Kidney glomerular epithelial cell (primary cell): Measurements from ENCODE around the gene ZFP92.

Experiments used
- DNase-seq: peaks from one replicate; lab custom pipeline; 2025; lab: John Stamatoyannopoulos, UW

ZFP92 gene

DNA sequence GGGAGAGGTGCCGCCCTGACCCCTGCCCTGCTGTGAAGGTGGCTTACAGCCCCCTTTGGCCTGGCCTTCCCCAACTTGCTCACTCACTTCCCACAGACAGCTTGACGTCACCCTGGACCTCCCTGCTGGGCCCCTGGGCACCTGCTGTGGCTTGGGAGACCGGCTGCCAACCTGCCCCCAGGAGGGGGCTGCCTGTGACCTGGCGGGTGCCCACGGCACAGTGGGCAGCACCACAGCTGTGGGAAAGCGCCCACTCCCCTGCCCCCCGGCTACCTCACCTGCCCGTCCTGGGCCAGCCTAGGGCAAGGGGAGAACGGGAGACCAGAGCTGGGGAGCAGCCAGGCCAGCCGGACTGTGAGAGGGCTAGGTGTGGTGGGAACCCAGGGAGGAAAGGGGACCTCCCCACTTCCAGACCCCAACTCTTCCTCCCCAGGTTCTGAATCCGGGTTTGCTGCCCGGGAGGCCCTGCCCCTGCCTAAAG is 2.4 kb upstream of the ZFP92 start:
- DNase-seq, result no peak

DNA sequence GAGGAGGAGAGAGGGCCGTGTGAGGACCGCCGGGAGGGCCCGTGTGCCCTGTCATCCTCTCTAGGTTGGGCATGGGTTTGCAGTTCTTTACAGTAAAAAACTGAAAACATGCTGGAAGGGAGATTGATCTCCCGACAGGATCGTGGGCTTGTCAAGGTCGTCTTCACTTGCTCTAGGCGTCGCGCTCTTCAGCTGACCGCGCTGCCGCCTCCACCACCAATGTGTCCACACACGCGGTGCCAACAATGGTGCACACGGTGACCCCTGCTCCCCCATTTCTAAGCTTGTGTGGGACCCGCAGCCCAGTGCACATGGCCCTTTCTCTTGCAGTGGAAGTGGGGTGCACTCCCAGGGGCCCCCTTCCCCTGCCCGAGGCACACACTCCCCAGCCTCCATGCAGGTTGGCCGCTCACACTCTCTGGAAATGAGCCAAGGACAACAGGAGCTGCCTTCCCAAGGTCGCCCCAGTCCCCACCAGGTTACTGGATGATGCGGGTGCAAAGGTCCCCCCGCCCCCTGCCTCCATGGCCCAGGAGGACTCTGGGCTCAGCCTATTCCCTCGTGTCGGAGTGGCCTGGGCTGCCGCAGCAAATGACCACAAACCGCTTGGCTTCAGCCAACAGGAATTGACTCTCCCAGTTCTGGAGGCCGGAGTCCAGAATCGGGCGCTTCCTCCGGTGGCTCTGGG is 1.7 kb upstream of the ZFP92 start:
- DNase-seq, result no peak

GRCh38 chrX:153410373-153410772 is 899 bp upstream of the ZFP92 start:
- DNase-seq, result no peak

GRCh38 chrX:153410888-153411254 is 401 bp upstream of the ZFP92 start:
- no peak for DNase-seq

DNA sequence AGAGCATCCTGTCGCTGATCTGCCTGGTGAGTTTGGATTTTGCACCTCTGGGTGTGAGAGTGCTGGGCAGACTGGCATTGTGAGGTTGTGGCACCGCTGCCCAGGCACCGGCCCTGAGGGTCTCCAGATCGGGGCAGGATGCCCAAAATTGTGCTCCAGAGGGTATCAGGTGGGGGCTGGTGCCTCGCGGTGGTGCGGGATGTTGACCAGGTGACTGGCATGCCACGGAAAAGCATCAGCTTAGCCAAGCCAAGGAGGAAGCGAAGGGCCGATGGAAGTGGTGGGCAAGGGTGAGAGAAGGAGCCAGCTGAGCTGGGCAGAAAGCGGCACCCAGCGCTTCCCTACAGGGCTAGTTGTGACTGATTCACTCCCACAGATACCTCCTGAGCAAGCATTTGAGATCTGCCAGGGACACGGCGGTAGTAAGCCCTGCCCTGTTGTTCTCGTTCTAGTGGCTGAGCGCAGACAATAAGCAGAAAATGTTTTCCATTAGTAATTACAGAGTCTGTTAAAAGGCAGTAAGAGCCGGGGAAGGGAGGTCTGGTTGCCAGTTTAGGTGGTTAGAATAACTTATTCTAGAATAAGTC is 809 bp downstream of the ZFP92 start:
- no peak for DNase-seq

- no peak for DNase-seq
These were observed 1.8 kb downstream of the ZFP92 start for GRCh38 chrX:153412746-153413720.

DNA sequence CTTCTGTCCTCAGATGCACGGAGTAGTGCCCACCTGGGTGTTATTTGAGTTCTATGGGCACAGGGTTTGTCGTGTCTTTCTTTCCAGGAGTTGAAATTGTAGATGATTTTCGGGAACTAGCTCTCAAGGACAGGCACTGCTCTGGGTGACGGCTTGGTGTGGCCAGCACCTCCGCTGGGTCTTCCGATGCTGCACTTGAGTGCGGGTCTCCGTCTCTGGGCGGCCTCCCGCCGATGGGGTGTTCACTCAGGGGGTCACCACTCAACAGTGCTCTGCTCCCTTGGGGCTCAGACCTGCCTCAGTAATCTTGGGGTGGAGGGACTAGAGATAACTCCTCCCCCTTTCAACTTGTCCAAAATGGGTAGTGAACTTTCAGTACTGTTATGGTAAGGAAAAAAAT is 2.5 kb downstream of the ZFP92 start:
- DNase-seq, result no peak

GRCh38 chrX:153414856-153415510 is 3.7 kb downstream of the ZFP92 start:
- DNase-seq, result no peak

DNA sequence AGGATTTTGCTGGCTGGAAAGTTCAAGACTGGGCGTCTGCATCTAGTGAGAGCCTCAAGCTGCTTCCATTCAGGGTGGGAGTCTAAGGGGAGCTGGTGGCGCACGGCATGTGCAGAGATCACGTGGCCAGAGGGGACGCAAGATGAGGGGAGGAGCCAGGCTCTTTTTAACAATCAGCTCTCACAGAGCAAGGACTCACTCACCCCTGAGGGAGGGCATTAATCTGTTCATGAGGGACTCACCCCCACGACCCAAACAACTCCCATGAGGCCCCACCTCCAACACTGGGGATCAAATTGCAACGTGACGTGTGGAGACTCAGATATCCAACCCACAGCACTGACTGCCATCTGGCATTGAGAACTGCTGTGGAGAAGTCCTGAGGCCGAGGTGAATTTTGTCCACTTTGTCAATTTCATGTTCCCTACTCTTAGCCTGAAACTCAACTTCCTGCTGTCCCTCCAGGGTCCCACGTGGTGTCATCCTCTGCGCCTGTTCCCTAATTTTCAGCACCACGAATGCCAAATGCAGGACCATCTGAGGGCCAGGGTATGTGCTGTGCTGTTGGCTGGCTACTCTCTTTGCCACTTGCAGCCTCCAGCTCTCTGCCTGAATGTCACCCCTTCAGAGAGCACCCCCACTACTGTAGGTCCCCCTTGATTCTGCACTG is 5.6 kb downstream of the ZFP92 start:
- DNase-seq, result no peak

DNA sequence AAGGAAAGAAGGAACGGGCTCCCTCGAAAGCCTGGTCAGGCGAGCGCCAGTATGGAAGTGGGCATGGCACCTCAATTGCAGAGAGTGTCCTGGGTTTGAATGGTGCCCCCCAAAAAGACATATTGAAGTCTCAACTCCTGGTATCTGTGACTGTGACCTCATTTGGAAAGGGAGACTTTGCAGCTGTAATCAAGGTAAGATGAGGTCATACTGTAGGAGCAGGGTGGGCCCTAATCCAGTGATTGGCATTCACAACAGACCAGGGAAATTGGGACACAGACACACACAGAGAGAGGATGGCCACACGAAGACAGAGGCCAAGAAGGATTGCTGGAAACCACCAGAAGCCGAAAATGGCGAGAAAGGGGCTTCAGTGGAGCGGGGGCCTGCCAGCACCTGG is 6.4 kb downstream of the ZFP92 start:
- DNase-seq, result no peak

GRCh38 chrX:153420851-153421599 is 9.8 kb downstream of the ZFP92 start:
- DNase-seq, result no peak

DNA sequence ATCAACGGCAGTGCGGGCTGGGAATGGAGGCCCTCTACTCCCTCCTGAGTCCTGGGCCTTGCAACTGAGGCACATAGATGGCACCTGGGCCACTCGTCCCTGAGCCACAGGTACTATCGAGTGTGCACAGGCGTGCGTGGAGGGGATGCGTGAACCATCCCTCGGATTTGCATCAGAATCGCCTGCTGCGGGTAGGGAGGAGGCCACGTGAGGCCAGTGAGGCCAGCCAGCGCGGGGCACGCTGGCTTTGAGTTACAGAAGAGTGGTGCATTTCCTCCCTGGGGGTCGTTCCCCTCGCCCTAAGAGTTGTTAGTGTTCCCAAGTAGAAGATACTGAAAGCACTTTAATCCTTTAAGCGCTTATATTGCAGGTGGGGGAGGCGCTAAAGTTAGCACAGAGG is 10.6 kb downstream of the ZFP92 start:
- no peak for DNase-seq

DNA sequence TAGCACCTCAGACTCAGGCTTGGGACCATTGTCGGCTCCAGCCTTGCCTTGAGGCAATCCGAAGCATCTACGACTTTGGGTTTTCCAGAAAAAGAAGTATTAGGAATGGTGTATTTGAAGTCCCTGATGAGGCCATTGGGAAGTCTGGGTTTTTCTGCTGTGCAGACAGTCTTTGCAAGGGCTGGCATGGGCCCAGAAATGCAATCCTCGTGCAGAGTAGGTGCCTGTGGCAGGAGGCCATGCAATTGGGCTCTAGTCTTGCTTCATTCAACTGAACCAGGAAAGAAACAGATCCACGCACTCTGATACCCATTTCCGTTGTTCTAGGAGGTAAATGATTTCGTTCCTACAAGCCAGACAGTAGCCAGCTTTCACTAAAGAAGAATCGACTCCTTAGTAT is 12.4 kb downstream of the ZFP92 start:
- DNase-seq, result no peak

DNA sequence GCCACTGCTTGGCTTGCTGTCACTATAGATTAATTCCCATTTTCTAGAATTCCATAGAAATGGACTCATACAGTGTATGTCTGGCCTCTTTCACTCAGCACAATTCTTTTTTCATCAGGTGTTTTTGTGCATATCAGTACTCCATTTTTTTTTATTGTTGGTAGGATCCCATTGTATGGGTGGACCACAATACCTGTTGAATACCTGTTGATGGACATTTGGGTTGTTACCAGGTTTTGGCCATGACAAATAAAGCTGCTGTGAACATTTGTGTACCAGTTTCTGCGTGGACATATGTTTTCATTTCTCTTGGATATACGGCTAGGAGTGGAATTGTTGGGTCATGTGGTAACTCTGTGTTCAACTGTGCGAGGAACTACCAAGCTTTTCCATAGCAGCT is 14.9 kb downstream of the ZFP92 start:
- no peak for DNase-seq

- no peak for DNase-seq
These were observed 19.5 kb downstream of the ZFP92 start for GRCh38 chrX:153430796-153431195.

- no peak for DNase-seq
These were observed 21.9 kb downstream of the ZFP92 start for GRCh38 chrX:153433161-153433680.

- DNase-seq, result no peak
These were observed 22.6 kb downstream of the ZFP92 start for GRCh38 chrX:153433781-153434285.

DNA sequence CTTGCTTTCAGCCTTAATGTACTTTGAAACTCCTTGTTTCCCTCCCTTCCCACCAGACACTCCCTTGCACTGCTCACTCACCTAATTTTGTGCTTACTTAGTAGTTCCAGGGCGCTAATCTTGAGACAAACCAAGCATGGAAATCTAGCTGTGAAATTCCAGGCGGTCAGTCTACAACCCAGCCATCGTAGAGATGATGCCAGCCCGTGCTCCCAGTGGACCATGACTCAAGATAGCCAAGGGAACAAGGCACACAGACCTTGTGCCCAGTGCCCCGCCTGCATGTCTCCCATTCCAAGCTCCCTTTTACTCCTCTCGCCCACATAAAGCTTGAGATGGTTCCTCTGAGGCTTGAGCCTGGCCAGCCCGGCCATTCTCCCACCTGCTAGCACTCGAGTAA is 23.5 kb downstream of the ZFP92 start:
- peak; percentile 22 for DNase-seq

GRCh38 chrX:153435845-153436244 is 24.6 kb downstream of the ZFP92 start:
- no peak for DNase-seq

GRCh38 chrX:153438532-153438931 is 27.3 kb downstream of the ZFP92 start:
- peak; percentile 11 for DNase-seq

GRCh38 chrX:153439977-153440376 is 28.7 kb downstream of the ZFP92 start:
- DNase-seq, result no peak
